RWPE2 (cell line): ENCODE data around the gene CCL7.

Experiments
- ATAC-seq: fragments of 200-7000 bp; cut with Tn5 transposase; 3 replicates; pipeline ENCODE4 v1.9.1; 2021; ENCODE audit warnings: low read depth
- DNase-seq: peaks from one replicate; pipeline ENCODE4 v3.0.0-alpha.2; 2020; ENCODE audit warnings: low spot score
- H3K27ac ChIP-seq: fragments of 450-650 bp; 2 replicates; pipeline ENCODE4 v1.5.1; 2017; ENCODE audit warnings: mild to moderate bottlenecking; ENCODE audit not compliant: poor library complexity, severe bottlenecking
- H3K27me3 ChIP-seq: fragments of 250-450 bp; sonication (Bioruptor Pico); 2 replicates; pipeline ENCODE4 v1.5.1; 2021; ENCODE audit warnings: mild to moderate bottlenecking, moderate library complexity; ENCODE audit not compliant: insufficient read depth, poor library complexity, severe bottlenecking
- H3K36me3 ChIP-seq: fragments of 250-450 bp; sonication (Bioruptor Pico); 2 replicates; pipeline ENCODE4 v1.5.1; 2020; ENCODE audit warnings: low read depth, mild to moderate bottlenecking, moderate library complexity
- H3K4me1 ChIP-seq: fragments of 250-450 bp; sonication (Bioruptor Pico); 2 replicates; pipeline ENCODE4 v1.5.1; 2021; ENCODE audit warnings: mild to moderate bottlenecking, moderate library complexity; ENCODE audit not compliant: insufficient read depth, poor library complexity, severe bottlenecking
- H3K4me3 ChIP-seq: fragments of 250-450 bp; sonication (Bioruptor Pico); 2 replicates; pipeline ENCODE4 v1.5.1; 2021; ENCODE audit warnings: mild to moderate bottlenecking, moderate library complexity; ENCODE audit not compliant: severe bottlenecking
- H3K9me3 ChIP-seq: fragments of 250-450 bp; sonication (Bioruptor Pico); 2 replicates; pipeline ENCODE4 v1.5.1; 2021; ENCODE audit warnings: mild to moderate bottlenecking, moderate library complexity; ENCODE audit not compliant: severe bottlenecking
- CTCF ChIP-seq: fragments of 450-650 bp; IDR thresholded peaks from one replicate; pipeline ENCODE4 v1.5.1; 2017; ENCODE audit warnings: mild to moderate bottlenecking, moderate library complexity; ENCODE audit not compliant: poor library complexity, severe bottlenecking

The CCL7 gene

GRCh38 chr17:34307110-34307509 is 37.1 kb downstream of the CCL7 start:
- H3K36me3 ChIP-seq: no peaks in the 10 kb centered on the region
- no peak overlapping the region for H3K27ac ChIP-seq
- DNase-seq: no peak
- TF ChIP-seq CTCF: no peak
- peaks cover 4% of the 10 kb centered on the region for H3K27me3 ChIP-seq
- no peaks in the 10 kb centered on the region for H3K4me1 ChIP-seq
- no peak overlapping the region for H3K4me3 ChIP-seq
- no peaks in the 10 kb centered on the region for H3K9me3 ChIP-seq
- ATAC-seq: no peak

GRCh38 chr17:34308371-34308770 is 38.4 kb downstream of the CCL7 start:
- TF ChIP-seq CTCF: no peak
- H3K4me3 ChIP-seq: no peak overlapping the region
- ATAC-seq: no peak
- H3K27ac ChIP-seq: no peak overlapping the region
- no peaks in the 10 kb centered on the region for H3K4me1 ChIP-seq
- H3K9me3 ChIP-seq: no peaks in the 10 kb centered on the region
- no peak for DNase-seq
- H3K36me3 ChIP-seq: no peaks in the 10 kb centered on the region
- H3K27me3 ChIP-seq: peaks cover 4% of the 10 kb centered on the region

GRCh38 chr17:34311291-34311690 is 41.3 kb downstream of the CCL7 start:
- H3K4me3 ChIP-seq: no peak overlapping the region
- TF ChIP-seq CTCF: no peak
- no peak overlapping the region for H3K27ac ChIP-seq
- H3K36me3 ChIP-seq: no peaks in the 10 kb centered on the region
- DNase-seq (no peak), ATAC-seq (no peak)
- H3K27me3 ChIP-seq: peaks cover 4% of the 10 kb centered on the region
- H3K4me1 ChIP-seq: no peaks in the 10 kb centered on the region
- no peaks in the 10 kb centered on the region for H3K9me3 ChIP-seq

- ATAC-seq (no peak), DNase-seq (no peak)
- Histone ChIP-seq H3K36me3 (no peaks in the 10 kb centered on the region), H3K27me3 (peaks cover 4% of the 10 kb centered on the region), H3K4me3 (no peak overlapping the region), H3K27ac (no peak overlapping the region), H3K4me1 (no peaks in the 10 kb centered on the region), H3K9me3 (no peaks in the 10 kb centered on the region)
- TF ChIP-seq CTCF: no peak
Measured at GRCh38 chr17:34312080-34312479, 42.1 kb downstream of the CCL7 start.

GRCh38 chr17:34313164-34313563 is 43.1 kb downstream of the CCL7 start:
- DNase-seq: no peak
- Histone ChIP-seq H3K9me3 (no peaks in the 10 kb centered on the region), H3K4me1 (no peaks in the 10 kb centered on the region), H3K27me3 (no peaks in the 10 kb centered on the region), H3K4me3 (no peak overlapping the region), H3K27ac (no peak overlapping the region), H3K36me3 (no peaks in the 10 kb centered on the region)
- no peak for TF ChIP-seq CTCF
- no peak for ATAC-seq
